ENCODE measurements around the gene LRMDA. TPM values are rescaled to one million over a fixed set of nuclear protein-coding genes. Genes with fewer than 3 reads are reported as not detected.

LRMDA gene
- total RNA-seq, 1 donor from 2014 or later = 2.1 TPM

- Mint-ChIP-seq H3K4me1 (ENCODE audit: low read depth, unreplicated experiment) (no peaks in the 10 kb centered on the region), H3K9me3 (ENCODE audit: unreplicated experiment) (no peaks in the 10 kb centered on the region), H3K36me3 (ENCODE audit: unreplicated experiment) (peaks cover 7% of the 10 kb centered on the region), H3K4me3 (ENCODE audit: unreplicated experiment) (no peak overlapping the region), H3K27me3 (ENCODE audit: unreplicated experiment) (peaks cover 3% of the 10 kb centered on the region), H3K27ac (ENCODE audit: unreplicated experiment) (no peak overlapping the region)
- no peak for DNase-seq
- TF ChIP-seq CTCF (IDR thresholded peaks at IDR 0.05; ENCODE audit: partially characterized antibody, unreplicated experiment) = no peak
Measured at GRCh38 chr10:75836064-75836463, 404.6 kb downstream of the LRMDA start.

- TF ChIP-seq CTCF (IDR thresholded peaks at IDR 0.05; ENCODE audit: partially characterized antibody, unreplicated experiment) = no peak
- no peak overlapping the region for H3K27ac Mint-ChIP-seq (ENCODE audit: unreplicated experiment)
- no peak for DNase-seq
- no peak overlapping the region for H3K4me3 Mint-ChIP-seq (ENCODE audit: unreplicated experiment)
- no peaks in the 10 kb centered on the region for H3K36me3 Mint-ChIP-seq (ENCODE audit: unreplicated experiment)
- no peaks in the 10 kb centered on the region for H3K9me3 Mint-ChIP-seq (ENCODE audit: unreplicated experiment)
- no peaks in the 10 kb centered on the region for H3K4me1 Mint-ChIP-seq (ENCODE audit: low read depth, unreplicated experiment)
- peaks cover 3% of the 10 kb centered on the region for H3K27me3 Mint-ChIP-seq (ENCODE audit: unreplicated experiment)
Measured at GRCh38 chr10:75838486-75838885, 407.1 kb downstream of the LRMDA start.

GRCh38 chr10:75839020-75839419, 407.6 kb downstream of the LRMDA start:
- no peak overlapping the region for H3K27ac Mint-ChIP-seq (ENCODE audit: unreplicated experiment)
- no peak overlapping the region for H3K4me3 Mint-ChIP-seq (ENCODE audit: unreplicated experiment)
- DNase-seq = no peak
- peaks cover 1% of the 10 kb centered on the region for H3K9me3 Mint-ChIP-seq (ENCODE audit: unreplicated experiment)
- TF ChIP-seq CTCF (IDR thresholded peaks at IDR 0.05; ENCODE audit: partially characterized antibody, unreplicated experiment) = no peak
- no peaks in the 10 kb centered on the region for H3K4me1 Mint-ChIP-seq (ENCODE audit: low read depth, unreplicated experiment)
- H3K36me3 Mint-ChIP-seq (ENCODE audit: unreplicated experiment) = no peaks in the 10 kb centered on the region
- H3K27me3 Mint-ChIP-seq (ENCODE audit: unreplicated experiment) = peaks cover 3% of the 10 kb centered on the region

- no peaks in the 10 kb centered on the region for H3K4me1 Mint-ChIP-seq (ENCODE audit: low read depth, unreplicated experiment)
- no peak overlapping the region for H3K4me3 Mint-ChIP-seq (ENCODE audit: unreplicated experiment)
- no peaks in the 10 kb centered on the region for H3K36me3 Mint-ChIP-seq (ENCODE audit: unreplicated experiment)
- DNase-seq = no peak
- H3K27ac Mint-ChIP-seq (ENCODE audit: unreplicated experiment) = no peak overlapping the region
- TF ChIP-seq CTCF (IDR thresholded peaks at IDR 0.05; ENCODE audit: partially characterized antibody, unreplicated experiment) = no peak
- H3K27me3 Mint-ChIP-seq (ENCODE audit: unreplicated experiment) = peaks cover 3% of the 10 kb centered on the region
- H3K9me3 Mint-ChIP-seq (ENCODE audit: unreplicated experiment) = peaks cover 3% of the 10 kb centered on the region
Measured at GRCh38 chr10:75841266-75841665, 409.8 kb downstream of the LRMDA start.

DNA sequence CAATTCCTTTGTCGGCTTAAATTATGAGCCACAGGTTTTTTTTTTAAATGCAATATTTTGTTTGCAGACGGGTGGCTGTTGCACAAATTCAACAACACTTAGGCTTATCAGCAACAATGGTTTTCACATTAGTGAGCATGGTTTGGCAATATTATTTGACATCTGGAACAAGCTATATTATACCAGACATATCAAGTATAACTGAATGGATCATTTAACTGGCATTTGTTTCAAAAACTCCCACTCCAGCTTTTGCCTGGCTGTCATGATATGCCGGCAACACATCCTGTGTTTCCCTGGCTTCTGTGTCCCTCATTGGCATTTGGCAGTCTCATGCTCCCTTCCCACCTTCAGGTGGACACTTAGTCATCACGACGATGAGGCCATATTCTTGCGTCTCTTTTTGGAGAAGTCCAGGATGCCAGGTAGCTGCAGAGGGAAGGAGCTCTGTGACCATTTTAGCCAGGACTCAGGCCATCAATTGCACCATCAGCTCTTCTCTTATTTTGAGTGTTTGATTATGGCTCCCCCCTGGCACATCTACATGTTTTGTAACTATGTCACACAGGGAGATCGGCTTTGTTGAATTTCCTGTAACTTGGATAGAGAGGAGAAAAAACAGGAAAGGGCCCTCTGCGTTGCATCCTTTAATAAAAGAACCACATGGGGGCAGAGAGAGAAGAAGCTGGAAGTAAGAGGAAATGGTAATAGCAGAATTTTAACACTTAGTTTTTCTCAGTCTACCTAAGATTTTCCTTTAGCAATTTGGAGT, 413.9 kb downstream of the LRMDA start:
- H3K4me1 Mint-ChIP-seq (ENCODE audit: low read depth, unreplicated experiment) = no peaks in the 10 kb centered on the region
- no peak overlapping the region for H3K4me3 Mint-ChIP-seq (ENCODE audit: unreplicated experiment)
- TF ChIP-seq CTCF (IDR thresholded peaks at IDR 0.05; ENCODE audit: partially characterized antibody, unreplicated experiment) = no peak
- H3K27me3 Mint-ChIP-seq (ENCODE audit: unreplicated experiment) = no peaks in the 10 kb centered on the region
- no peak for DNase-seq
- no peaks in the 10 kb centered on the region for H3K36me3 Mint-ChIP-seq (ENCODE audit: unreplicated experiment)
- peaks cover 3% of the 10 kb centered on the region for H3K9me3 Mint-ChIP-seq (ENCODE audit: unreplicated experiment)
- no peak overlapping the region for H3K27ac Mint-ChIP-seq (ENCODE audit: unreplicated experiment)
